Neural progenitor cell (in vitro differentiated cells): ENCODE measurements around the gene PPFIA4. TPM values are rescaled to one million over a fixed set of nuclear protein-coding genes. Genes with fewer than 3 reads are reported as not detected.

ENCODE experiments used
- DNase-seq: peaks from one replicate; pipeline ENCODE4 v3.0.0-alpha.2; 2016; ENCODE audit warnings: low spot score
- H2AFZ ChIP-seq: fragments of 200-600 bp; sonication (generic); replicated peaks from 2 replicates; pipeline ENCODE4 v1.6.1; 2016; ENCODE audit warnings: antibody characterized with exemption
- H3F3A ChIP-seq: fragments of 200-600 bp; sonication (generic); 2 replicates; pipeline ENCODE4 v1.6.1; 2016; ENCODE audit warnings: antibody characterized with exemption, low read depth
- H3K27ac ChIP-seq: fragments of 200-600 bp; sonication (generic); 2 replicates; pipeline ENCODE4 v1.5.1; 2016; ENCODE audit warnings: mild to moderate bottlenecking
- H3K27me3 ChIP-seq: fragments of 200-600 bp; sonication (generic); 2 replicates; pipeline ENCODE4 v1.6.1; 2016; ENCODE audit warnings: mild to moderate bottlenecking, moderate library complexity
- H3K36me3 ChIP-seq: fragments of 200-600 bp; sonication (generic); 2 replicates; pipeline ENCODE4 v1.5.1; 2016
- H3K4me1 ChIP-seq: fragments of 200-600 bp; sonication (generic); 2 replicates; pipeline ENCODE4 v1.6.1; 2016; ENCODE audit warnings: mixed run types
- H3K4me2 ChIP-seq: fragments of 200-600 bp; sonication (generic); 2 replicates; pipeline ENCODE4 v1.6.1; 2016
- H3K4me3 ChIP-seq: fragments of 200-600 bp; sonication (generic); 2 replicates; pipeline ENCODE4 v1.5.1; 2016
- H3K79me2 ChIP-seq: fragments of 200-600 bp; sonication (generic); 2 replicates; pipeline ENCODE4 v1.6.1; 2016; ENCODE audit warnings: low read depth
- H3K9ac ChIP-seq: fragments of 200-600 bp; sonication (generic); 2 replicates; pipeline ENCODE4 v1.6.1; 2016
- H3K9me3 ChIP-seq: fragments of 200-600 bp; sonication (generic); 2 replicates; pipeline ENCODE4 v1.5.1; 2016; ENCODE audit warnings: low read depth
- H4K20me1 ChIP-seq: fragments of 200-600 bp; sonication (generic); 2 replicates; pipeline ENCODE4 v1.6.1; 2016; ENCODE audit warnings: low read depth
- H3K27ac Mint-ChIP-seq: 3 replicates; pipeline ENCODE4 v1.8.0; 2021; ENCODE audit warnings: mixed read lengths
- H3K27me3 Mint-ChIP-seq: 2 replicates; pipeline ENCODE4 v1.8.0; 2022; ENCODE audit warnings: low read depth, mild to moderate bottlenecking, inconsistent platforms, moderate library complexity, mixed read lengths; ENCODE audit not compliant: insufficient read depth
- H3K36me3 Mint-ChIP-seq: 3 replicates; pipeline ENCODE4 v1.8.0; 2021; ENCODE audit warnings: mixed read lengths
- H3K4me1 Mint-ChIP-seq: 3 replicates; pipeline ENCODE4 v1.8.0; 2021; ENCODE audit warnings: mixed read lengths
- H3K4me3 Mint-ChIP-seq: 3 replicates; pipeline ENCODE4 v1.8.0; 2021; ENCODE audit warnings: mild to moderate bottlenecking, moderate library complexity, mixed read lengths
- H3K9me3 Mint-ChIP-seq: 3 replicates; pipeline ENCODE4 v1.8.0; 2020; ENCODE audit warnings: mixed read lengths
- CTCF ChIP-seq: fragments of 200-600 bp; sonication (generic); IDR thresholded peaks from 2 replicates; pipeline ENCODE4 v1.5.1; 2017; ENCODE audit warnings: antibody characterized with exemption, mild to moderate bottlenecking
- EZH2 ChIP-seq: fragments of 200-600 bp; sonication (generic); IDR thresholded peaks from 2 replicates; pipeline ENCODE4 v1.6.1; 2017; ENCODE audit warnings: antibody characterized with exemption, mild to moderate bottlenecking, moderate library complexity
- EZH2phosphoT487 ChIP-seq: fragments of 200-600 bp; sonication (generic); IDR thresholded peaks from 2 replicates; pipeline ENCODE4 v1.6.1; 2017; ENCODE audit warnings: antibody characterized with exemption
- total RNA-seq: library from RNA; depleted of rRNA; stranded (reverse); fragments of >200 nt; gene quantifications from 2 replicates; pipeline ENCODE4 v1.2.3, GENCODE V29; 2015; ENCODE audit warnings: low replicate concordance

Gene PPFIA4
- total RNA-seq, 1 donor from 2014 or later = 23.5 TPM

- H3K27me3 Mint-ChIP-seq = peaks cover 2% of the 10 kb centered on the region
- DNase-seq = no peak
- H3K79me2 ChIP-seq = no peaks in the 10 kb centered on the region
- H3K36me3 Mint-ChIP-seq = no peaks in the 10 kb centered on the region
- no peaks in the 10 kb centered on the region for H3K4me1 Mint-ChIP-seq
- no peaks in the 10 kb centered on the region for H3K4me1 ChIP-seq
- no peak overlapping the region for H3K4me2 ChIP-seq
- peaks cover 5% of the 10 kb centered on the region for H3F3A ChIP-seq
- H3K36me3 ChIP-seq = no peaks in the 10 kb centered on the region
- no peak overlapping the region for H3K27ac Mint-ChIP-seq
- H3K4me3 Mint-ChIP-seq = no peak overlapping the region
- H3K9ac ChIP-seq = no peak overlapping the region
- no peak overlapping the region for H3K4me3 ChIP-seq
- H2AFZ ChIP-seq = no peak overlapping the region
- H4K20me1 ChIP-seq = no peaks in the 10 kb centered on the region
- no peak overlapping the region for H3K27ac ChIP-seq
- peaks cover 34% of the 10 kb centered on the region for H3K9me3 Mint-ChIP-seq
- H3K27me3 ChIP-seq = no peaks in the 10 kb centered on the region
- no peak for TF ChIP-seq EZH2
- no peak for TF ChIP-seq EZH2phosphoT487
- TF ChIP-seq CTCF = no peak
- peaks cover 16% of the 10 kb centered on the region for H3K9me3 ChIP-seq
These were observed 68.9 kb downstream of the PPFIA4 start for GRCh38 chr1:203095061-203095690.

GRCh38 chr1:203096566-203096965 is 70.3 kb downstream of the PPFIA4 start:
- Histone ChIP-seq H3K4me2 (no peak overlapping the region), H3K4me3 (no peak overlapping the region), H3F3A (peaks cover 5% of the 10 kb centered on the region), H3K27me3 (no peaks in the 10 kb centered on the region), H4K20me1 (no peaks in the 10 kb centered on the region), H2AFZ (no peak overlapping the region), H3K9ac (no peak overlapping the region), H3K79me2 (no peaks in the 10 kb centered on the region), H3K36me3 (no peaks in the 10 kb centered on the region), H3K27ac (no peak overlapping the region), H3K4me1 (no peaks in the 10 kb centered on the region), H3K9me3 (peaks cover 16% of the 10 kb centered on the region)
- Mint-ChIP-seq H3K4me1 (no peaks in the 10 kb centered on the region), H3K9me3 (peaks cover 30% of the 10 kb centered on the region), H3K4me3 (no peak overlapping the region), H3K36me3 (no peaks in the 10 kb centered on the region), H3K27ac (no peak overlapping the region), H3K27me3 (peaks cover 4% of the 10 kb centered on the region)
- TF ChIP-seq EZH2 (no peak), CTCF (no peak), EZH2phosphoT487 (no peak)
- no peak for DNase-seq

- no peaks in the 10 kb centered on the region for H3K36me3 Mint-ChIP-seq
- Histone ChIP-seq H3K4me2 (no peak overlapping the region), H3K27ac (no peak overlapping the region), H3K9ac (no peak overlapping the region), H3K79me2 (no peaks in the 10 kb centered on the region), H3F3A (peaks cover 5% of the 10 kb centered on the region), H3K4me3 (no peak overlapping the region), H3K9me3 (peaks cover 16% of the 10 kb centered on the region), H3K36me3 (no peaks in the 10 kb centered on the region), H4K20me1 (no peaks in the 10 kb centered on the region), H3K27me3 (no peaks in the 10 kb centered on the region), H2AFZ (no peak overlapping the region), H3K4me1 (no peaks in the 10 kb centered on the region)
- TF ChIP-seq CTCF (no peak), EZH2phosphoT487 (no peak), EZH2 (no peak)
- H3K4me1 Mint-ChIP-seq = no peaks in the 10 kb centered on the region
- no peak overlapping the region for H3K27ac Mint-ChIP-seq
- peaks cover 30% of the 10 kb centered on the region for H3K9me3 Mint-ChIP-seq
- no peak overlapping the region for H3K4me3 Mint-ChIP-seq
- no peak for DNase-seq
- peaks cover 4% of the 10 kb centered on the region for H3K27me3 Mint-ChIP-seq
These were observed 70.7 kb downstream of the PPFIA4 start for GRCh38 chr1:203097001-203097400.
